ENCODE measurements around the gene PRR7.
A peak's percentile ranks its signal among the peaks of the same experiment; 100 is the strongest.

PRR7 gene

GRCh38 chr5:177425196-177425800 is 21.3 kb upstream of the PRR7 start:
- TF ChIP-seq Cebpa-rat (IDR thresholded peaks at IDR 0.05), result no peak
- H3K9ac ChIP-seq, result peak overlapping the region; percentile 73
- no peaks in the 10 kb centered on the region for H3K27me3 ChIP-seq
- H3K36me3 ChIP-seq, result no peaks in the 10 kb centered on the region
- peak overlapping the region; percentile 71 for H3K27ac ChIP-seq
- peak overlapping the region; percentile 67 for H3K4me3 ChIP-seq
- H3K9me3 ChIP-seq, result no peaks in the 10 kb centered on the region
- H4K20me1 ChIP-seq, result peaks cover 20% of the 10 kb centered on the region
- peak overlapping the region; percentile 88 for H3K4me2 ChIP-seq
- H3K4me1 ChIP-seq, result peaks cover 41% of the 10 kb centered on the region

- no peak for TF ChIP-seq Cebpa-rat (IDR thresholded peaks at IDR 0.05)
- Histone ChIP-seq H3K27me3 (no peaks in the 10 kb centered on the region), H3K27ac (peak overlapping the region; percentile 71), H3K4me3 (peak overlapping the region; percentile 97), H4K20me1 (peaks cover 20% of the 10 kb centered on the region), H3K4me2 (peak overlapping the region; percentile 88), H3K36me3 (no peaks in the 10 kb centered on the region), H3K4me1 (peaks cover 48% of the 10 kb centered on the region), H3K9ac (peak overlapping the region; percentile 73), H3K9me3 (no peaks in the 10 kb centered on the region)
Measured at GRCh38 chr5:177425801-177426565, 20.6 kb upstream of the PRR7 start.

GRCh38 chr5:177426566-177427210 is 19.9 kb upstream of the PRR7 start, which contains the start of gene GRK6:
Gene GRK6 (plus strand): TSS chr5:177426676. CDS start chr5:177426846, 170 bp downstream.
- H3K4me3 ChIP-seq, result peak within 1 kb of the TSS; percentile 97
- TF ChIP-seq Cebpa-rat (IDR thresholded peaks at IDR 0.05), result no peak
- peaks cover 55% of the 10 kb centered on the region for H3K4me1 ChIP-seq
- peak within 1 kb of the TSS; percentile 98 for H3K4me2 ChIP-seq
- H3K27ac ChIP-seq, result peak within 1 kb of the TSS; percentile 99
- H3K9me3 ChIP-seq, result no peaks in the 10 kb centered on the region
- H4K20me1 ChIP-seq, result peaks cover 20% of the 10 kb centered on the region
- peak within 1 kb of the TSS; percentile 99 for H3K9ac ChIP-seq
- H3K27me3 ChIP-seq, result no peaks in the 10 kb centered on the region
- no peaks in the 10 kb centered on the region for H3K36me3 ChIP-seq

- no peaks in the 10 kb centered on the region for H3K9me3 ChIP-seq
- H3K27me3 ChIP-seq, result no peaks in the 10 kb centered on the region
- peak overlapping the region; percentile 99 for H3K9ac ChIP-seq
- no peak for TF ChIP-seq Cebpa-rat (IDR thresholded peaks at IDR 0.05)
- H3K4me2 ChIP-seq, result peak overlapping the region; percentile 98
- peaks cover 61% of the 10 kb centered on the region for H3K4me1 ChIP-seq
- peaks cover 2% of the 10 kb centered on the region for H3K36me3 ChIP-seq
- peak overlapping the region; percentile 97 for H3K4me3 ChIP-seq
- peak overlapping the region; percentile 99 for H3K27ac ChIP-seq
- peaks cover 20% of the 10 kb centered on the region for H4K20me1 ChIP-seq
Measured at GRCh38 chr5:177427211-177427822, 19.3 kb upstream of the PRR7 start.

- no peaks in the 10 kb centered on the region for H3K27me3 ChIP-seq
- H3K4me1 ChIP-seq, result peaks cover 68% of the 10 kb centered on the region
- peaks cover 9% of the 10 kb centered on the region for H3K36me3 ChIP-seq
- no peaks in the 10 kb centered on the region for H3K9me3 ChIP-seq
- H4K20me1 ChIP-seq, result peaks cover 20% of the 10 kb centered on the region
- TF ChIP-seq Cebpa-rat (IDR thresholded peaks at IDR 0.05), result no peak
- peak overlapping the region; percentile 99 for H3K9ac ChIP-seq
- H3K4me3 ChIP-seq, result peak overlapping the region; percentile 97
- peak overlapping the region; percentile 99 for H3K27ac ChIP-seq
- H3K4me2 ChIP-seq, result peak overlapping the region; percentile 98
Measured at GRCh38 chr5:177427919-177428573, 18.6 kb upstream of the PRR7 start.

- H3K4me2 ChIP-seq, result peak overlapping the region; percentile 98
- no peaks in the 10 kb centered on the region for H3K27me3 ChIP-seq
- no peaks in the 10 kb centered on the region for H3K9me3 ChIP-seq
- H4K20me1 ChIP-seq, result peaks cover 20% of the 10 kb centered on the region
- H3K4me3 ChIP-seq, result peak overlapping the region; percentile 97
- peak overlapping the region; percentile 99 for H3K9ac ChIP-seq
- H3K4me1 ChIP-seq, result peaks cover 75% of the 10 kb centered on the region
- peaks cover 16% of the 10 kb centered on the region for H3K36me3 ChIP-seq
- no peak for TF ChIP-seq Cebpa-rat (IDR thresholded peaks at IDR 0.05)
- H3K27ac ChIP-seq, result peak overlapping the region; percentile 99
Measured at GRCh38 chr5:177428574-177429217, 17.9 kb upstream of the PRR7 start.

- H3K4me1 ChIP-seq, result peaks cover 82% of the 10 kb centered on the region
- TF ChIP-seq Cebpa-rat (IDR thresholded peaks at IDR 0.05), result peak; percentile 73; the same call in 1 of the 2 replicates
- no peaks in the 10 kb centered on the region for H3K9me3 ChIP-seq
- peaks cover 20% of the 10 kb centered on the region for H4K20me1 ChIP-seq
- H3K36me3 ChIP-seq, result peaks cover 23% of the 10 kb centered on the region
- H3K4me2 ChIP-seq, result peak overlapping the region; percentile 98
- peak overlapping the region; percentile 99 for H3K9ac ChIP-seq
- H3K27me3 ChIP-seq, result no peaks in the 10 kb centered on the region
- peak overlapping the region; percentile 99 for H3K27ac ChIP-seq
- H3K4me3 ChIP-seq, result peak overlapping the region; percentile 97
Measured at GRCh38 chr5:177429248-177430040, 17.2 kb upstream of the PRR7 start.

All from BLaER1 (cell line).